Loucy (cell line): ENCODE data around the gene TMEM200A.

Experiments
- CTCF ChIP-seq: fragments of 200-600 bp; sonication (generic); conservative IDR thresholded peaks from 2 replicates; pipeline ENCODE4 v1.5.1; 2014; ENCODE audit warnings: mild to moderate bottlenecking, antibody characterized with exemption, low read length
- EZH2phosphoT487 ChIP-seq: fragments of 200-600 bp; IDR thresholded peaks from 2 replicates; pipeline ENCODE4 v1.6.1; 2018; ENCODE audit warnings: antibody characterized with exemption, mild to moderate bottlenecking, moderate library complexity, borderline replicate concordance

GRCh38 chr6:130437961-130438360 lies 72.1 kb downstream of the TMEM200A start:
- TF ChIP-seq CTCF (no peak), EZH2phosphoT487 (no peak)
